Nephron progenitor cell (in vitro differentiated cells): ENCODE measurements around the gene STAT1.
"Not testable (repeated sequence)": the region's sequence is repeated elsewhere in the genome, so short reads cannot be mapped to it uniquely, and the experiment has no call there.

Source experiments
- DNase-seq: peaks from one replicate; pipeline ENCODE4 v3.0.0; 2021
- H3K27ac Mint-ChIP-seq: 2 replicates; pipeline ENCODE4 v1.8.0; 2021; ENCODE audit warnings: mild to moderate bottlenecking, moderate library complexity, mixed read lengths
- H3K27me3 Mint-ChIP-seq: 2 replicates; pipeline ENCODE4 v1.8.0; 2021; ENCODE audit warnings: mild to moderate bottlenecking, low read depth, mixed read lengths; ENCODE audit not compliant: poor library complexity
- H3K36me3 Mint-ChIP-seq: 2 replicates; pipeline ENCODE4 v1.8.0; 2021; ENCODE audit warnings: low read depth, mixed read lengths
- H3K4me1 Mint-ChIP-seq: 2 replicates; pipeline ENCODE4 v1.8.0; 2021; ENCODE audit warnings: mixed read lengths
- H3K4me3 Mint-ChIP-seq: 2 replicates; pipeline ENCODE4 v1.8.0; 2021; ENCODE audit warnings: mild to moderate bottlenecking, moderate library complexity, mixed read lengths
- H3K9me3 Mint-ChIP-seq: 2 replicates; pipeline ENCODE4 v1.8.0; 2021; ENCODE audit warnings: mild to moderate bottlenecking, moderate library complexity, mixed read lengths
- TF ChIP-seq, protein P1 (sequence below): fragments of 200-600 bp; sonication (generic); IDR thresholded peaks from 2 replicates; pipeline ENCODE4 v1.5.0; 2021; ENCODE audit warnings: antibody characterized with exemption

Gene STAT1

DNA sequence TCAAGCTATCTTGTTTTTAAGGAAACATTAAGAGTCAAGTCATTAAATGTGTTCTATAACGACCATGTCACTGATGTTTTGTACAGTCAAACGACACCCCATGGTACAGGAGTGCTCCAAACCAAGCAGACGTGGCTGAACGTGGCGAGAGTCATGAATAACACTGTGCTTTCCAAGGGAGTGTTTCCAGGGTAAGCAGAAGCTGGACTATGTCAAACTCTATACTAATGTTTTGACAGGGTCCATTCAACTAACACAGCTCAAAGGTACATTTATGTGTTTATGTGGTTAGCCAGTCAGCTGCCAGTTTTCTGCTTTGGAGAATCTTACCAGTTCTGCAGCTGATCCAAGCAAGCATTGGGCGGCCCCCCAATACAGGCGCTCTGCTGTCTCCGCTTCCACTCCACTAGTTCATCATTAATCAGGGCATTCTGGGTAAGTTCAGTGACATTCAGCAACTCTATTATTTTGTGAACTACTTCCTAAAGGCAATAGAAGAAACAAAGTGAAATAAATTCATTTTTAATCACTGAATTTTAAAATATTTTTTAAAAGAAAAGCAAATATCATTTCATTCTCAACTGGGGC, 16.4 kb downstream of the STAT1 start:
- Mint-ChIP-seq H3K36me3 (peaks cover 87% of the 10 kb centered on the region), H3K27ac (no peak overlapping the region)
- TF ChIP-seq, protein P1, sequence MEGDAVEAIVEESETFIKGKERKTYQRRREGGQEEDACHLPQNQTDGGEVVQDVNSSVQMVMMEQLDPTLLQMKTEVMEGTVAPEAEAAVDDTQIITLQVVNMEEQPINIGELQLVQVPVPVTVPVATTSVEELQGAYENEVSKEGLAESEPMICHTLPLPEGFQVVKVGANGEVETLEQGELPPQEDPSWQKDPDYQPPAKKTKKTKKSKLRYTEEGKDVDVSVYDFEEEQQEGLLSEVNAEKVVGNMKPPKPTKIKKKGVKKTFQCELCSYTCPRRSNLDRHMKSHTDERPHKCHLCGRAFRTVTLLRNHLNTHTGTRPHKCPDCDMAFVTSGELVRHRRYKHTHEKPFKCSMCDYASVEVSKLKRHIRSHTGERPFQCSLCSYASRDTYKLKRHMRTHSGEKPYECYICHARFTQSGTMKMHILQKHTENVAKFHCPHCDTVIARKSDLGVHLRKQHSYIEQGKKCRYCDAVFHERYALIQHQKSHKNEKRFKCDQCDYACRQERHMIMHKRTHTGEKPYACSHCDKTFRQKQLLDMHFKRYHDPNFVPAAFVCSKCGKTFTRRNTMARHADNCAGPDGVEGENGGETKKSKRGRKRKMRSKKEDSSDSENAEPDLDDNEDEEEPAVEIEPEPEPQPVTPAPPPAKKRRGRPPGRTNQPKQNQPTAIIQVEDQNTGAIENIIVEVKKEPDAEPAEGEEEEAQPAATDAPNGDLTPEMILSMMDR = no peak

DNA sequence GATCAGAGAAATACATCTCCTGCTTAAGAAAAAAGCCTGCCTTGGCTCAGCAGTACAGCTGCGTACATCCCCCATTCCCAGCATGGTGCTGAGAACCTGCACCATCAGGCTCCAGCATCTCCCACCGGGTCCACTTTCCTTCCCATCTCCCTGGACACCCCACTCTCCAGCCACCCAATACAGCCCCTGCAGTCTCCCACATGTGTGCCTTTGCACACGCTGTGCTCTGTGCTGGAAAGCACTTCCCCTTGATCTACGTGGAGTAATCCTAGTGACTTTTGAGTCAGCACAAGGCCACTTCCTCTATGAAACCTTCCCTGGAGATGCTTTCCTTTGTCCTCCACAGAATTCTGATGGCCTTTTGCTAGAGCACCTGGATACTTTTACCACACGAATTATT, 17.0 kb downstream of the STAT1 start:
- TF ChIP-seq, protein P1 = no peak
- H3K27me3 Mint-ChIP-seq = no peaks in the 10 kb centered on the region
- H3K4me1 Mint-ChIP-seq = no peaks in the 10 kb centered on the region
- peaks cover 86% of the 10 kb centered on the region for H3K36me3 Mint-ChIP-seq
- H3K9me3 Mint-ChIP-seq = no peaks in the 10 kb centered on the region
- H3K27ac Mint-ChIP-seq = peak overlapping the region; percentile 17
- no peak overlapping the region for H3K4me3 Mint-ChIP-seq
- no peak for DNase-seq

More for the DNA sequence above, 16.4 kb downstream of the STAT1 start:
- DNase-seq = no peak
- Mint-ChIP-seq H3K4me1 (no peaks in the 10 kb centered on the region), H3K4me3 (no peak overlapping the region), H3K9me3 (no peaks in the 10 kb centered on the region), H3K27me3 (no peaks in the 10 kb centered on the region)

DNA sequence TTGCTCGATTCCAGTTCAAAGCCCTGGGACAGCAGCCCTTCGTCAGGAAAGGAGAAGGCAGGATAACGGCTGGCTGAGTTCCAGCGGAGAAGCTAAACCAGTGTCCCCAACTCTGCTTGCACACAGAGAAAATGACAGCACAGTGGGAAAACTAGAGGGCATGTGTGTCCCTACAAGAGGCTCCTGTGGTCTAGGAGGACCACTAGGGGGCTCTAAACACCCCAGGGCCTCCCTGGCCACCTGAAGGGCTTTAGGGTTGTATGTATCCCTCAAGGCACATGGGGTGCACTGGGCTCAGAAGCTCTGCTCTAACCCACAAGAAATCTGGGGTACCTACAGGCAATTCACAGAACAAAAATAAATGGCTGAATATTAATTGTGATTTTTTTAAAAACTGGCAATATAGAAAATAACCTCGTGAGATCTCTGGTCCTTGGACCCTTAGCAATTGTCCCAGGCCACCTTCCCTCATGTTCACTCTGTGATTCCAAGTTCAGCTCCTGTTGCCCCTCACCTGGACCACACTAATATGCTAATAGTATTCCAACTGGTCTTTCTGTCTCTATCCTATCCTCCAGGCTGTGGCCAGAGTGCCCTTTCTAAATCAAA, 17.5 kb downstream of the STAT1 start:
- Mint-ChIP-seq H3K27ac (no peak overlapping the region), H3K36me3 (peaks cover 83% of the 10 kb centered on the region), H3K4me1 (no peaks in the 10 kb centered on the region), H3K9me3 (no peaks in the 10 kb centered on the region), H3K27me3 (no peaks in the 10 kb centered on the region), H3K4me3 (no peak overlapping the region)
- TF ChIP-seq, protein P1 = peak; percentile 61
- DNase-seq = no peak

DNA sequence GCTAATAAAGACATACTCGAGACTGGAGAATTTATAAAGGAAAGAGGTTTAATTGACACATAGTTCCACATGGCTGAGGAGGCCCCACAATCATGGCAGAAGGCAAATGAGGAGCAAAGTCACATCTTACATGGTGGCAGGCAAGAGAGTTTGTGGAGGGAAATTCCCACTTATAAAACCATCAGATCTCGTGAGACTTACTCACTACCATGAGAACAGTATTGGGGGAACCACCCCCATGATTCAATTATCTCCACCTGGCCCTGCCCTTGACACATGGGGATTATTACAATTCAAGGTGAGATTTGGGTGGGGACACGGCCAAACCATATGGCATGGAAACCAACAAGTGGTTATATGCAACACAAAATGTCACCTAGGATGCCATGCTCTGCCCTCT, 18.7 kb downstream of the STAT1 start:
- not testable (repeated sequence) for H3K4me3 Mint-ChIP-seq, DNase-seq, H3K27me3 Mint-ChIP-seq, H3K27ac Mint-ChIP-seq, H3K9me3 Mint-ChIP-seq, H3K4me1 Mint-ChIP-seq
- H3K36me3 Mint-ChIP-seq = peaks cover 79% of the 10 kb centered on the region

DNA sequence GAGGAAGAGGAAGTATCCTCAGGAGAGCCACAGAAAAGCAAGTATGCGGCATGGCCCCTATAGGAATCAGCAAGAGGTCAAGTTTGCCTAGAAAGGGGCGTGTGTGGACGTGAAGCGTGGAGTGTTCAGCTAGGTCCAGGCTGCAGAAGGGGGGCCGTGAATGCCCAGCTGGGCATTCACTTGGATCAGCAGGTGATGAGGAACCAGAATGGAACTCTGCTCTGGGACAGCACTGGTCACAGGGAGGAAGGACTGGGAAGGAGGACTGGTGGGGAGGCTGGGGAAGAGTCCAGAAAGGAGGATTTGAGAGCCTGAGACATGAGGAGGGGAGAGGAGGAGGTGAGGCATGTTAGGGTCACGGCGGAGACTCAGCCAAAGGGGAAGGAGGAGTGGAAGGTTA, 19.8 kb downstream of the STAT1 start:
- peaks cover 79% of the 10 kb centered on the region for H3K36me3 Mint-ChIP-seq
- no peak for DNase-seq
- H3K27ac Mint-ChIP-seq = no peak overlapping the region
- H3K4me3 Mint-ChIP-seq = no peak overlapping the region
- H3K4me1 Mint-ChIP-seq = peaks cover 7% of the 10 kb centered on the region
- TF ChIP-seq, protein P1 = no peak
- no peaks in the 10 kb centered on the region for H3K9me3 Mint-ChIP-seq
- H3K27me3 Mint-ChIP-seq = no peaks in the 10 kb centered on the region

DNA sequence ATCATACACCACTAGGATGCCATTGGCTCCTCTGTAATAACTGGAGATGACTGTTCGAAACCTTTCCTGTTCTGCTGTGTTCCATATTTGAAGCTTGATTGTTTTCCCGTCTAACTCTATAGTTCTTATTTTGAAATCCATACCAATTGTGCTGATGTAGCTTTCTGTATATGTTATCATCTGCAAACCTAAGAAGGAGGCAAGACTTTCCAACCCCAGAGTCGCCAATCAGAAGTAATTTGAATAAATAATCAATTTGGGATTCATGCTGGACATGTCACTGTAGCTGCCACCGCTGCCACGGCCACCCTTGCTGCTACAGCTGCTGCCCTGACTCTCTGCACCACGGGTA, 20.7 kb downstream of the STAT1 start:
- Mint-ChIP-seq H3K4me1 (peaks cover 7% of the 10 kb centered on the region), H3K4me3 (no peak overlapping the region), H3K27me3 (no peaks in the 10 kb centered on the region), H3K36me3 (peaks cover 83% of the 10 kb centered on the region), H3K9me3 (no peaks in the 10 kb centered on the region), H3K27ac (no peak overlapping the region)
- TF ChIP-seq, protein P1 = no peak
- DNase-seq = no peak
